CD14-positive monocyte (primary cell): ENCODE data around the gene WSB1. TPM values are rescaled to one million over a fixed set of nuclear protein-coding genes. Genes with fewer than 3 reads are reported as not detected.

Experiments
- DNase-seq, 3 donors: peaks; one replicate each; pipeline ENCODE4 v3.0.0-alpha.2; 2011 to 2022
- H2AFZ ChIP-seq: 2 replicates; pipeline ENCODE4 v1.6.0; 2012; ENCODE audit warnings: mild to moderate bottlenecking, low read depth, low read length, inconsistent platforms; ENCODE audit not compliant: insufficient read depth, poor library complexity, severe bottlenecking
- H3K27ac ChIP-seq, 2 donors: 1 replicate in 1 of 2; 2 replicates in 1 of 2; pipeline ENCODE4 v1.5.1; 2012 to 2013; ENCODE audit warnings: low read length in 2 of 2, control low read depth in 1 of 2, inconsistent platforms in 1 of 2, low read depth in 1 of 2, mild to moderate bottlenecking in 1 of 2
- H3K27me3 ChIP-seq, 2 donors: one replicate each; pipeline versions ENCODE4 v1.6.0 to v1.6.1; 2011 to 2013; ENCODE audit warnings: low read length in 2 of 2; ENCODE audit not compliant: control insufficient read depth in 2 of 2, insufficient read depth in 2 of 2
- H3K36me3 ChIP-seq, 2 donors: replicated peaks in 1 of 2; 1 replicate in 1 of 2; 2 replicates in 1 of 2; pipeline versions ENCODE4 v1.5.1 to v1.6.1; 2012 to 2013; ENCODE audit warnings: low read length in 2 of 2, control low read depth in 1 of 2, inconsistent platforms in 1 of 2, mild to moderate bottlenecking in 1 of 2; ENCODE audit not compliant: insufficient read depth in 2 of 2, control insufficient read depth in 1 of 2
- H3K4me1 ChIP-seq, 2 donors: 1 replicate in 1 of 2; 2 replicates in 1 of 2; pipeline versions ENCODE4 v1.5.1 to v1.6.1; 2012 to 2013; ENCODE audit warnings: low read length in 2 of 2, control low read depth in 1 of 2, inconsistent platforms in 1 of 2, mild to moderate bottlenecking in 1 of 2, moderate library complexity in 1 of 2; ENCODE audit not compliant: insufficient read depth in 2 of 2, control insufficient read depth in 1 of 2
- H3K4me2 ChIP-seq: replicated peaks from 2 replicates; pipeline ENCODE3; 2012; ENCODE audit warnings: low read length, moderate library complexity, mild to moderate bottlenecking; ENCODE audit not compliant: poor library complexity, severe bottlenecking; ENCODE audit errors: extremely low read depth
- H3K4me3 ChIP-seq, 3 experiments: fragments of 200-600 bp in 1 of 3; sonication (generic) in 1 of 3; replicated peaks in 1 of 3; 1 replicate in 2 of 3; 2 replicates in 1 of 3; pipeline ENCODE4 v1.5.1; 2011 to 2013; ENCODE audit warnings: low read length in 3 of 3, mild to moderate bottlenecking in 3 of 3, control low read depth in 2 of 3, low read depth in 2 of 3, inconsistent platforms in 1 of 3, moderate library complexity in 1 of 3
- H3K79me2 ChIP-seq: 2 replicates; pipeline ENCODE4 v1.6.0; 2012; ENCODE audit warnings: mild to moderate bottlenecking, control low read depth, inconsistent platforms, low read length, moderate library complexity; ENCODE audit not compliant: insufficient read depth
- H3K9ac ChIP-seq: 2 replicates; pipeline ENCODE4 v1.6.0; 2017; ENCODE audit warnings: low read length, mild to moderate bottlenecking; ENCODE audit not compliant: insufficient read depth, poor library complexity, severe bottlenecking
- H3K9me3 ChIP-seq, 2 donors: replicated peaks in 1 of 2; 1 replicate in 1 of 2; 2 replicates in 1 of 2; pipeline versions ENCODE4 v1.5.1 to v1.6.1; 2012 to 2013; ENCODE audit warnings: low read length in 2 of 2, control low read depth in 1 of 2; ENCODE audit not compliant: control insufficient read depth in 1 of 2, insufficient read depth in 1 of 2
- H4K20me1 ChIP-seq: 2 replicates; pipeline ENCODE4 v1.6.0; 2012; ENCODE audit warnings: mild to moderate bottlenecking, low read length, control low read depth, moderate library complexity; ENCODE audit not compliant: insufficient read depth
- H3K27ac Mint-ChIP-seq, 7 donors: one replicate each; pipeline ENCODE4 v1.8.0; 2020; ENCODE audit warnings: mild to moderate bottlenecking in 7 of 7, mixed read lengths in 7 of 7, moderate library complexity in 6 of 7, inconsistent platforms in 2 of 7
- H3K27me3 Mint-ChIP-seq, 3 donors: one replicate each; pipeline ENCODE4 v1.8.0; 2021 to 2022; ENCODE audit warnings: low read depth in 3 of 3, mild to moderate bottlenecking in 3 of 3, mixed read lengths in 3 of 3, moderate library complexity in 3 of 3, inconsistent platforms in 1 of 3
- H3K36me3 Mint-ChIP-seq, 2 donors: one replicate each; pipeline ENCODE4 v1.8.0; 2020; ENCODE audit warnings: mixed read lengths in 2 of 2, inconsistent platforms in 1 of 2, mild to moderate bottlenecking in 1 of 2
- H3K4me1 Mint-ChIP-seq: one replicate; pipeline ENCODE4 v1.8.0; 2020; ENCODE audit warnings: mild to moderate bottlenecking, mixed read lengths
- H3K4me3 Mint-ChIP-seq, 2 donors: one replicate each; pipeline ENCODE4 v1.8.0; 2020; ENCODE audit warnings: mild to moderate bottlenecking in 2 of 2, mixed read lengths in 2 of 2, moderate library complexity in 1 of 2
- H3K9me3 Mint-ChIP-seq, 7 donors: one replicate each; pipeline ENCODE4 v1.8.0; 2020 to 2022; ENCODE audit warnings: mixed read lengths in 7 of 7, mild to moderate bottlenecking in 6 of 7, moderate library complexity in 6 of 7, inconsistent platforms in 2 of 7
- WGBS: methylation state at CpG from one replicate; pipeline ENCODE4 v1.1.5; 2013; ENCODE audit warnings: missing lambda C conversion rate; ENCODE audit not compliant: insufficient coverage; 5-methylcytosine and 5-hydroxymethylcytosine counted together
- intact Hi-C, 2 donors: fragments of 100-400 bp; cut with micrococcal nuclease; formaldehyde crosslinking; loops; one replicate each; pipeline versions ENCODE4 v1.15.0 to v1.15.1; 2023
- polyA plus RNA-seq, 3 donors: library from polyadenylated mRNA; depleted of rRNA in 1 of 3; unstranded in 2 of 3; stranded (reverse) in 1 of 3; fragments of 300-500 nt in 2 of 3; fragments of >200 nt in 1 of 3; fragmentation: Illumina TruSeq in 2 of 3; gene quantifications; 1 replicate in 2 of 3; 2 replicates in 1 of 3; pipeline ENCODE4 v1.2.3, GENCODE V29; 2012 to 2021
- TF ChIP-seq, protein P1 (sequence below): fragments of 200-600 bp; IDR thresholded peaks from one replicate; pipeline ENCODE4 v1.8.0; 2022; ENCODE audit warnings: antibody characterized with exemption, mild to moderate bottlenecking

The WSB1 gene
- polyA plus RNA-seq, 3 donors, result 220 to 368 (median 296) TPM

DNA sequence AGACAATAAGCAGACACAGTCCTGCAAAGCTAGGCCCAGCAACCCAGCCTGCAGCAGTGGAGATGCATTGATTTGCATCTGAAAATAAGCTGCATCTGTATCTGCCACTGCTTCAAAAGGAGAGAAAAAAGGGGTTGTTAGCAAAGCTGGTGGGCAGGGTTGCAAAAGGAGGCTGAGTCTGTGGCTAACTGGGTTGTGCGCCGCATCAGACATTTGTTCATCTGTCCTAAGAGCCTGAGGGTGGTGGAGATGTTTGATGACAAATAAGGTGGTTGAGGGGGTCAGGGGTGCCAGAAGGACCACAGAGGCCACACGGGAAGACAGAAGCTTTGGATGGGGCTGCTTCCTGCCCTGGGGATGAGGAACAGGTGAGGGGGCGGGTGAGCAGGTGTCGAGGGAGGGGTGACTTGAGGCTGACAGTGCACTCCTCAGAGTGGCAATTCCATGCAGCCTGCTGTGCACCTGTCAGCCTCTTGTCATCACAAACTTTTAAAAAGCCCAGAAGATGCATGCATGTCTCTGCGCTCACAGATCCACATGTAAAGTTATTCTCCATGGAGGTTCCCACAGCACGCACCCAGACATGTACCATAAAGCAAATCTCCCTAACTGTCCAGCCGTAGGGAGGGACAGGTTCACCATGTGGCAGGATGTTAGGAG, 35.4 kb downstream of the WSB1 start:
- no peak overlapping the region for H3K4me3 ChIP-seq
- Mint-ChIP-seq H3K36me3 (peaks cover 1 to 2% of the 10 kb centered on the region in 2 donors), H3K4me3 (no peak overlapping the region), H3K4me1 (peaks cover 31% of the 10 kb centered on the region), H3K9me3 (no peaks in the 10 kb centered on the region), H3K27me3 (peaks cover 0 to 2% (median 0%) of the 10 kb centered on the region in 3 donors), H3K27ac (peak overlapping the region in 5 of 7 donors; percentile 13 to 60 (median 37))
- no peaks in the 10 kb centered on the region for H3K9me3 ChIP-seq
- H3K4me2 ChIP-seq, result no peak overlapping the region
- no peak for DNase-seq
- H3K27ac ChIP-seq, result no peak overlapping the region
- 70% methylated on average over 3 of the region's 8 CpGs for WGBS
- peaks cover 26 to 35% of the 10 kb centered on the region in 2 donors for H3K4me1 ChIP-seq
- intact Hi-C loops, result no loop called here
- H3K9ac ChIP-seq, result no peak overlapping the region
- no peak overlapping the region for H2AFZ ChIP-seq
- H3K79me2 ChIP-seq, result peaks cover 10% of the 10 kb centered on the region
- TF ChIP-seq, protein P1, sequence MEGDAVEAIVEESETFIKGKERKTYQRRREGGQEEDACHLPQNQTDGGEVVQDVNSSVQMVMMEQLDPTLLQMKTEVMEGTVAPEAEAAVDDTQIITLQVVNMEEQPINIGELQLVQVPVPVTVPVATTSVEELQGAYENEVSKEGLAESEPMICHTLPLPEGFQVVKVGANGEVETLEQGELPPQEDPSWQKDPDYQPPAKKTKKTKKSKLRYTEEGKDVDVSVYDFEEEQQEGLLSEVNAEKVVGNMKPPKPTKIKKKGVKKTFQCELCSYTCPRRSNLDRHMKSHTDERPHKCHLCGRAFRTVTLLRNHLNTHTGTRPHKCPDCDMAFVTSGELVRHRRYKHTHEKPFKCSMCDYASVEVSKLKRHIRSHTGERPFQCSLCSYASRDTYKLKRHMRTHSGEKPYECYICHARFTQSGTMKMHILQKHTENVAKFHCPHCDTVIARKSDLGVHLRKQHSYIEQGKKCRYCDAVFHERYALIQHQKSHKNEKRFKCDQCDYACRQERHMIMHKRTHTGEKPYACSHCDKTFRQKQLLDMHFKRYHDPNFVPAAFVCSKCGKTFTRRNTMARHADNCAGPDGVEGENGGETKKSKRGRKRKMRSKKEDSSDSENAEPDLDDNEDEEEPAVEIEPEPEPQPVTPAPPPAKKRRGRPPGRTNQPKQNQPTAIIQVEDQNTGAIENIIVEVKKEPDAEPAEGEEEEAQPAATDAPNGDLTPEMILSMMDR, result no peak
- no peaks in the 10 kb centered on the region for H3K36me3 ChIP-seq
- H3K27me3 ChIP-seq, result no peaks in the 10 kb centered on the region
- H4K20me1 ChIP-seq, result no peaks in the 10 kb centered on the region

GRCh38 chr17:27332047-27332393, 38.1 kb downstream of the WSB1 start:
- H3K4me1 ChIP-seq, result peaks cover 50 to 57% of the 10 kb centered on the region in 2 donors
- no peaks in the 10 kb centered on the region for H4K20me1 ChIP-seq
- DNase-seq, result peak in 1 of 3 donors; percentile 21
- TF ChIP-seq, protein P1, result no peak
- H3K9ac ChIP-seq, result peak overlapping the region; percentile 74
- H3K79me2 ChIP-seq, result peaks cover 18% of the 10 kb centered on the region
- H2AFZ ChIP-seq, result no peak overlapping the region
- H3K27me3 ChIP-seq, result no peaks in the 10 kb centered on the region
- peak overlapping the region; percentile 77 for H3K4me2 ChIP-seq
- Mint-ChIP-seq H3K27me3 (peaks cover 0 to 2% (median 0%) of the 10 kb centered on the region in 3 donors), H3K4me1 (peaks cover 49% of the 10 kb centered on the region), H3K9me3 (no peaks in the 10 kb centered on the region), H3K4me3 (peak overlapping the region in 1 of 2 donors; percentile 71), H3K36me3 (peaks cover 2% of the 10 kb centered on the region in 2 donors), H3K27ac (peak overlapping the region; percentile 95 to 98 (median 96))
- H3K36me3 ChIP-seq, result no peaks in the 10 kb centered on the region
- intact Hi-C loops, result loop anchor here (2.0 to 5.0 kb wide), 5 partner anchors 37 to 125 kb away; partner anchors contain the start of gene WSB1 (in 2 of the 2)
- no peaks in the 10 kb centered on the region for H3K9me3 ChIP-seq
- H3K4me3 ChIP-seq, result no peak overlapping the region
- WGBS, result 79% methylated on average over 2 of the region's 3 CpGs
- H3K27ac ChIP-seq, result peak overlapping the region; percentile 92 to 97
